Karpas-422 (cell line): ENCODE results near the gene CDKN1A. TPM values are rescaled to one million over a fixed set of nuclear protein-coding genes. Genes with fewer than 3 reads are reported as not detected.
A peak's percentile ranks its signal among the peaks of the same experiment; 100 is the strongest.

Experiments
- DNase-seq: peaks from one replicate; pipeline ENCODE4 v3.0.0-alpha.2; 2015
- H2AFZ ChIP-seq: fragments of 200-600 bp; sonication (generic); 2 replicates; pipeline ENCODE4 v1.6.1; 2014; ENCODE audit warnings: antibody characterized with exemption, low read length, mixed read lengths
- H3K27ac ChIP-seq: fragments of 200-600 bp; sonication (generic); 2 replicates; pipeline ENCODE4 v1.5.1; 2014; ENCODE audit warnings: mild to moderate bottlenecking, low read length, moderate library complexity
- H3K27me3 ChIP-seq: fragments of 200-600 bp; sonication (generic); 2 replicates; pipeline ENCODE4 v1.6.1; 2014; ENCODE audit warnings: low read length, mixed read lengths
- H3K36me3 ChIP-seq: fragments of 200-600 bp; sonication (generic); 2 replicates; pipeline ENCODE4 v1.6.1; 2014; ENCODE audit warnings: low read length, mixed read lengths; ENCODE audit not compliant: insufficient read depth
- H3K4me1 ChIP-seq: fragments of 200-600 bp; sonication (generic); 2 replicates; pipeline ENCODE4 v1.6.1; 2014; ENCODE audit warnings: mild to moderate bottlenecking, low read length, mixed read lengths
- H3K4me2 ChIP-seq: fragments of 200-600 bp; sonication (generic); 2 replicates; pipeline ENCODE4 v1.6.1; 2014; ENCODE audit warnings: low read length, low read depth, mild to moderate bottlenecking; ENCODE audit not compliant: poor library complexity, severe bottlenecking
- H3K4me3 ChIP-seq: fragments of 200-600 bp; sonication (generic); 2 replicates; pipeline ENCODE4 v1.5.1; 2014; ENCODE audit warnings: mild to moderate bottlenecking, antibody characterized with exemption, low read length, mixed read lengths
- H3K79me2 ChIP-seq: fragments of 200-600 bp; sonication (generic); 2 replicates; pipeline ENCODE4 v1.6.1; 2014; ENCODE audit warnings: mild to moderate bottlenecking, low read length, mixed read lengths
- H3K9ac ChIP-seq: fragments of 200-600 bp; sonication (generic); 2 replicates; pipeline ENCODE4 v1.6.0; 2014; ENCODE audit warnings: low read length
- H3K9me2 ChIP-seq: fragments of 200-600 bp; sonication (generic), shearing (Covaris generic); replicated peaks from 2 replicates; pipeline ENCODE4 v1.6.0; 2014; ENCODE audit warnings: mild to moderate bottlenecking, low read length, moderate library complexity; ENCODE audit not compliant: insufficient read depth
- H3K9me3 ChIP-seq: fragments of 300-700, 200-600 bp; sonication (generic); 2 replicates; pipeline ENCODE4 v1.6.1; 2014; ENCODE audit warnings: low read length, mixed read lengths
- H4K20me1 ChIP-seq: fragments of 200-600 bp; sonication (generic); 2 replicates; pipeline ENCODE4 v1.6.1; 2014; ENCODE audit warnings: mild to moderate bottlenecking, antibody characterized with exemption, low read length, low read depth; ENCODE audit not compliant: insufficient read depth
- total RNA-seq: library from RNA; depleted of rRNA; stranded (reverse); fragments of >200 nt; shearing (Covaris generic); gene quantifications from 2 replicates; pipeline ENCODE4 v1.2.3, GENCODE V29; 2014; ENCODE audit warnings: low replicate concordance

The CDKN1A gene
- total RNA-seq, 1 experiment from 2014 or later, result 6.8 TPM

- peak overlapping the region; percentile 43; the same call in 1 of the 2 replicates for H3K9ac ChIP-seq
- no peak overlapping the region for H2AFZ ChIP-seq
- peaks cover 6% of the 10 kb centered on the region; the same call in 1 of the 2 replicates for H4K20me1 ChIP-seq
- H3K9me2 ChIP-seq, result no peaks in the 10 kb centered on the region
- peak overlapping the region; percentile 55; the same call in 1 of the 2 replicates for H3K27ac ChIP-seq
- peaks cover 2% of the 10 kb centered on the region; the same call in 1 of the 2 replicates for H3K27me3 ChIP-seq
- no peaks in the 10 kb centered on the region for H3K79me2 ChIP-seq
- no peak for DNase-seq
- peak overlapping the region; percentile 66 for H3K4me2 ChIP-seq
- H3K4me3 ChIP-seq, result no peak overlapping the region
- H3K36me3 ChIP-seq, result no peaks in the 10 kb centered on the region
- no peaks in the 10 kb centered on the region for H3K9me3 ChIP-seq
- peaks cover 76% of the 10 kb centered on the region for H3K4me1 ChIP-seq
Observed at GRCh38 chr6:36666287-36666686, 12.2 kb upstream of the CDKN1A start.

GRCh38 chr6:36666826-36667591, 11.5 kb upstream of the CDKN1A start:
- H2AFZ ChIP-seq, result 0 out of 2 replicates have a peak overlapping the region, but pooled peaks have one; percentile 19
- peak overlapping the region; percentile 66 for H3K4me2 ChIP-seq
- DNase-seq, result peak; percentile 77
- H3K9ac ChIP-seq, result peak overlapping the region; percentile 43
- no peaks in the 10 kb centered on the region for H3K79me2 ChIP-seq
- H3K9me3 ChIP-seq, result no peaks in the 10 kb centered on the region
- peak overlapping the region; percentile 55; the same call in 1 of the 2 replicates for H3K27ac ChIP-seq
- no peaks in the 10 kb centered on the region for H3K27me3 ChIP-seq
- H4K20me1 ChIP-seq, result no peaks in the 10 kb centered on the region
- H3K36me3 ChIP-seq, result no peaks in the 10 kb centered on the region
- peak overlapping the region; percentile 32 for H3K4me3 ChIP-seq
- H3K9me2 ChIP-seq, result no peaks in the 10 kb centered on the region
- H3K4me1 ChIP-seq, result peaks cover 71% of the 10 kb centered on the region

- no peaks in the 10 kb centered on the region for H3K79me2 ChIP-seq
- peak overlapping the region; percentile 66 for H3K4me2 ChIP-seq
- H3K27ac ChIP-seq, result no peak overlapping the region
- no peaks in the 10 kb centered on the region for H3K9me2 ChIP-seq
- H3K9me3 ChIP-seq, result no peaks in the 10 kb centered on the region
- no peak overlapping the region for H3K4me3 ChIP-seq
- DNase-seq, result no peak
- H3K9ac ChIP-seq, result no peak overlapping the region
- H3K36me3 ChIP-seq, result no peaks in the 10 kb centered on the region
- no peak overlapping the region for H2AFZ ChIP-seq
- H3K4me1 ChIP-seq, result peaks cover 55% of the 10 kb centered on the region
- no peaks in the 10 kb centered on the region for H4K20me1 ChIP-seq
- H3K27me3 ChIP-seq, result no peaks in the 10 kb centered on the region
Observed at GRCh38 chr6:36668591-36668990, 9.9 kb upstream of the CDKN1A start.

GRCh38 chr6:36669002-36669401, 9.5 kb upstream of the CDKN1A start:
- H3K27me3 ChIP-seq, result no peaks in the 10 kb centered on the region
- H3K27ac ChIP-seq, result no peak overlapping the region
- H3K4me3 ChIP-seq, result no peak overlapping the region
- H4K20me1 ChIP-seq, result no peaks in the 10 kb centered on the region
- H3K36me3 ChIP-seq, result no peaks in the 10 kb centered on the region
- peaks cover 51% of the 10 kb centered on the region for H3K4me1 ChIP-seq
- H3K4me2 ChIP-seq, result no peak overlapping the region
- no peaks in the 10 kb centered on the region for H3K9me3 ChIP-seq
- DNase-seq, result no peak
- no peaks in the 10 kb centered on the region for H3K9me2 ChIP-seq
- H3K9ac ChIP-seq, result no peak overlapping the region
- no peak overlapping the region for H2AFZ ChIP-seq
- no peaks in the 10 kb centered on the region for H3K79me2 ChIP-seq

- H3K4me3 ChIP-seq, result no peak overlapping the region
Observed at GRCh38 chr6:36670271-36670670, 8.2 kb upstream of the CDKN1A start.

GRCh38 chr6:36671687-36672375, 6.7 kb upstream of the CDKN1A start:
- Histone ChIP-seq H3K27ac (no peak overlapping the region), H3K9me2 (no peaks in the 10 kb centered on the region), H3K9me3 (no peaks in the 10 kb centered on the region), H3K79me2 (no peaks in the 10 kb centered on the region), H3K27me3 (no peaks in the 10 kb centered on the region), H3K36me3 (no peaks in the 10 kb centered on the region), H2AFZ (no peak overlapping the region), H3K9ac (no peak overlapping the region), H4K20me1 (no peaks in the 10 kb centered on the region), H3K4me2 (no peak overlapping the region), H3K4me1 (peaks cover 22% of the 10 kb centered on the region), H3K4me3 (no peak overlapping the region)
- DNase-seq, result no peak

More at GRCh38 chr6:36670271-36670670, 8.2 kb upstream of the CDKN1A start:
- Histone ChIP-seq H3K36me3 (no peaks in the 10 kb centered on the region), H3K9ac (no peak overlapping the region), H3K27me3 (no peaks in the 10 kb centered on the region), H3K9me3 (no peaks in the 10 kb centered on the region), H3K79me2 (no peaks in the 10 kb centered on the region), H3K27ac (no peak overlapping the region), H3K9me2 (no peaks in the 10 kb centered on the region), H2AFZ (no peak overlapping the region), H3K4me1 (peaks cover 38% of the 10 kb centered on the region), H3K4me2 (no peak overlapping the region), H4K20me1 (no peaks in the 10 kb centered on the region)
- DNase-seq, result no peak

- Histone ChIP-seq H3K4me3 (no peak overlapping the region), H2AFZ (no peak overlapping the region), H3K9ac (no peak overlapping the region), H4K20me1 (0 out of 2 replicates have a peak, but pooled peaks cover 2% of the 10 kb centered on the region), H3K27me3 (no peaks in the 10 kb centered on the region), H3K4me2 (no peak overlapping the region), H3K9me2 (no peaks in the 10 kb centered on the region), H3K4me1 (peaks cover 10% of the 10 kb centered on the region), H3K27ac (no peak overlapping the region), H3K79me2 (no peaks in the 10 kb centered on the region), H3K9me3 (no peaks in the 10 kb centered on the region), H3K36me3 (no peaks in the 10 kb centered on the region)
- no peak for DNase-seq
Observed at GRCh38 chr6:36673882-36674281, 4.6 kb upstream of the CDKN1A start.

GRCh38 chr6:36674942-36675341, 3.6 kb upstream of the CDKN1A start:
- no peaks in the 10 kb centered on the region for H3K27me3 ChIP-seq
- H3K4me2 ChIP-seq, result no peak overlapping the region
- no peaks in the 10 kb centered on the region for H3K79me2 ChIP-seq
- H2AFZ ChIP-seq, result no peak overlapping the region
- H3K36me3 ChIP-seq, result no peaks in the 10 kb centered on the region
- H3K9me3 ChIP-seq, result no peaks in the 10 kb centered on the region
- no peak overlapping the region for H3K9ac ChIP-seq
- H3K4me3 ChIP-seq, result no peak overlapping the region
- no peak overlapping the region for H3K27ac ChIP-seq
- peaks cover 19% of the 10 kb centered on the region for H3K4me1 ChIP-seq
- no peak for DNase-seq
- H4K20me1 ChIP-seq, result 0 out of 2 replicates have a peak, but pooled peaks cover 7% of the 10 kb centered on the region
- H3K9me2 ChIP-seq, result no peaks in the 10 kb centered on the region
